HS-27A (cell line): Measurements from ENCODE around the gene DNAH14.
"Not testable (repeated sequence)": the region's sequence is repeated elsewhere in the genome, so short reads cannot be mapped to it uniquely, and the experiment has no call there.

Source experiments
- DNase-seq: peaks from one replicate; pipeline ENCODE4 v3.0.0-alpha.2; 2012; ENCODE audit warnings: low read depth, missing footprints

The DNAH14 gene

GRCh38 chr1:224929335-224930237 is at the start of gene DNAH14:
TSS of gene DNAH14 (plus strand) at chr1:224929675. CDS start at chr1:224952703, 23,028 bp downstream.
- DNase-seq, result peak; percentile 46

DNA sequence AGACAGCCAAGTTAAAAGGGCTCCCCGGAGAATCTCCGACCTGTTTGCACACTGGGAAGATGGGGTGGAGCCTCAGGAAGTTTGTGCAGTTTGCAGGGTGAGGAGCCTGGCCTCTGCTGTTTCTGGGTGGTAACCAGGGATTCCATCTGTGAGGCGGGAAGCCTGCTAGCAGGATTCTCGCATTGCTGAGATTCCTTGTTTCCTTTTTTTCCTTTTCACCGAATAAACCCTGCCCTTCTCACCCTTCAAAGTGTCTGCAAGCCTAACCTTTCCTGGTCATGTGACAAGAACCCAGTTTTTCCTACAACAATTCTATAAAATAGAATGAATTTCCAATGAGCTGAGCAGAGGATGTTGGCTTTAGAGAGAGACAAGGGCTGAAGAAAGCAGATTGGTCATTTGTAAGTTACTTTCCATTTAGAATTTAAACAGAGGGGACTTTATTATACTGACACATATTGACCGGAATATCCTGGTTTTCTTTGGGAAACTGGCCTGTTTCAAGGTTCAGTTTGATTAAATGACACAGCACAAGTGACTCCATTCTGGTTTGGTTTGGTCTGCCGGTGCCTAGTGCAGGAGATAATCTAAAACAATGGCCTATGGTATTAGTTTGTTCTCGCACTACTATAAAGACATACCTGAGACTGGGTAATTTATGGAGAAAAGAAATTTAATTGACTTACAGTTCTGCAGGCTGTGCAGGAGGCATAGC is 48.7 kb upstream of the DNAH14 start:
- DNase-seq, result peak; percentile 14

DNA sequence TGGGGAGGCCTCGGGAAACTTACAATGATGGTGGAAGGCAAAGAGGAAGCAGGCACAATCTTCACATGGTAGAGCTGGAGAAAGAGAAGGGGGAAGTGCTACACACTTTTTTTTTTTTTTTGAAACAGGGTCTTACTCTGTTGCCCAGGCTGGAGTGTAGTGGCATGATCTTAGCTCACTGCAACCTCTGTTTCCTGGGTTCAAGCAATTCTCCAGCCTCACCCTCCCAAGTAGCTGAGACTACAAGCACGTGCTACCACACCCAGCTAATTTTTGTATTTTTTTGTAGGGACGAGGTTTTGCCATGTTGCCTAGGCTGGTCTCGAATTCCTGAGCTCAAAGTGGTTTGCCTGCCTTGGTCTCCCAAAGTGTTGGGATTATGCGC is 48.2 kb upstream of the DNAH14 start:
- not testable (repeated sequence) for DNase-seq

DNA sequence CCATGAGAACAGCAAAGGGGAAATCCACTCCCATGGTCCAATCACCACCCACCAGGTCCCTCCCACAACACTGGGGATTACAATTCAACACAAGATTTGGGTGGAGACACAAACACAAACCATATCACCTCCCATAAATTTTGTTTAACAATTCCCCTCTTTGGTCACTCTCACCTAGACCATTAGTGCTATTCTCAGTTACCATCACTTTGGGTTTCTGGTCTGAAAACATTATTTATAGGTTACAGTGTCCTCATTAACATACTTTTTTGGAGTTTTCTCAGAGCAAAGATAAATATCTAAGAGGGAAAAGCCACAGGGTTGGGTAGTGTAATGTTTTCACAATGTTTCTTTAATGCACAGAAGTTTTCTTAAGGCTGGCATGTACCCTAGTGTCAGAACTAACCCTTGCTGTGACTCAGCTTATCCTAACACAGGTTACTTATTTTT is 47.7 kb upstream of the DNAH14 start:
- DNase-seq, result no peak

DNA sequence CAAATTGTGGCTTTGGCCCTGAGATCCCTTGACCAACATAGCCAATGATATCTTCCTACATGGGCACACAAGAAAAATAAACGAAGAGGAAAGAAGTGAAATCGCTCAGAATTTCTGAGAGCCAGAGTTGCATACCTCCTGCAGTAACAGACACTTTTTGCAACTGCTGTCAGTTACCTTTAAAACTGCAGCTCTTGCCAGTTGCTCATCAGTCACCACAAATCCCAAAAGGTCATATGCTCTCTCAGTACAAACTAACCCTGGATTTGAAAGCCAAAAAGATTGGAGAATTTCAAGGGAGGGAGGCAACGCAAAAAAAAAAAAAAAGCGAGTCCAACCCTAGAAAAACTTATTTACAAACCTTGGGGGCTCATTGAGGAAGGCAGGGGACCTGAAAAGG is 47.2 kb upstream of the DNAH14 start:
- DNase-seq, result no peak

- DNase-seq, result no peak
Measured at GRCh38 chr1:224883091-224883490, 46.4 kb upstream of the DNAH14 start.

DNA sequence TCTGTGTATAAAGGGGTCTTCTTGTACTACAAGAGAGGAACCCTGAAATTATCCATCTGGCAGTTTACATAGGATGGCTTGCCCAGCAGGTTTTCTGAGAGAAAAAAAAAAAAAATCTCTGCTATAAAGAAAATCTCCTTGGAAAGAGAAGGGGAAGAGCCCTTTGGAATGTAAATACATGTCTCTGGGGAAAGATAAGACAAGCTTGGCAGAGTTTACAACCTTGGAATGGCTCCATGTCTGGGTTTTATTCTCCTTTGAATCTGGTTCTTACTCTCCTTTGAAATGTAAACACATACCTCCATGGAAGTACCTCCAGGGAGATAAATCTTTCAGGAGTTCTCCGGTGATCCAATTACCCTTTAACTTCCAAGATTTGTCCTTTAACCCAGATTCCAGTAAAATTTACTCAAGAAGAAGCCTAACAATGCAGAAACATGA is 45.1 kb upstream of the DNAH14 start:
- no peak for DNase-seq

DNA sequence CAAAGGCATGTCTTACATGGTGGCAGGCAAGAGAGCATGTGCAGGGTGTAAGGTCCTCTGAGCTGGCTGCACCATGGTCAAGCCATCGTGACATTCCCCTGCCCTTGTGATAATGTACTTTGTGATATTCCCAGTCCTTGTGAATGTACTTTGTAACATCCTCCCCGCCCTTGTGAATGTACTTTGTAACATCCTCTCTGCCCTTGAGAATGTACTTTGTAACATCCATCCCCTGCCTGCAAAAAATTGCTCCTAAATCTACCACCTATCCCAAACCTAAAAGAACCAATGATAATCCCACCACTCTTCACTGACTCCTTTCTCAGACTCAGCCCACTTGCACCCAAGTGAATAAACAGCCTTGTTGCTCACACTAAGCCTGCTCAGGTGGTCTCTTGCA is 44.1 kb upstream of the DNAH14 start:
- DNase-seq, result not testable (repeated sequence)

DNA sequence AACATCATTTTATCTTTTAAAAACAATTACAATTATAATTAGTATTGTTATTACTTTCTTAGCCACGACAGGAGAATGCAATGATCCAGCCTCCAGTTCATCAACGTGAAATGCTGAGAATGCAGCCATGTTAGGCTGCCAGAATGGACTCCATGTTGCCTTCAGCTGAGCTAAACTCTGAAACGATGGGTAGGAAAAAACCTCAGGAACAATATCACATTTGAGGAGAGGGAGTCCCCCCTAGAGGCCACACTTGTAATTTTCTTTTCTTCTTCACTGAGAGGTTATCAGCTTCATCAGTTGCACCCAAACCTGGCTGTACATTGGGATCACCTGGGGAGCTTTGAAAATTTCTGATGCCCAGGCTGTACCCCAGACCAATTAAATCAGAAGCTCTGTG is 34.6 kb upstream of the DNAH14 start:
- peak; percentile 7 for DNase-seq

GRCh38 chr1:224896130-224896781 is 33.2 kb upstream of the DNAH14 start:
- DNase-seq, result no peak

GRCh38 chr1:224897529-224898327 is 31.7 kb upstream of the DNAH14 start:
- DNase-seq, result no peak

DNA sequence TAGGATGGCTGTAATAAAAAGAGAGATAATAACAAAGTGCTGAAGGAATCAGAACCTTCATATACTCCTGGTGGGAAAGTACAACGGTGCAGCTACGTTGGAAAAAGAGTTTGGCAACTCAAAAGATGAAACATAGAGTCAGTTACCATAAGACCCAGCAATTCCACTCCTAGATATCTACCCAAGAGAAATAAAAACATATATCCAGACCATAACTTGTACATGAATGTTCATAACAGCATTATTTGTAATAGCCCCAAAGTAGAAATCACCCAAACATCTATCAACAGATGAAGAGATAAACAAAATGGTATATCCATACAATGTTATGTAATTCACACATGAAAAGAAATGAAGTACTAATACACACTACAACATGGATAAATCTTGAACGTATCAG is 30.5 kb upstream of the DNAH14 start:
- no peak for DNase-seq

DNA sequence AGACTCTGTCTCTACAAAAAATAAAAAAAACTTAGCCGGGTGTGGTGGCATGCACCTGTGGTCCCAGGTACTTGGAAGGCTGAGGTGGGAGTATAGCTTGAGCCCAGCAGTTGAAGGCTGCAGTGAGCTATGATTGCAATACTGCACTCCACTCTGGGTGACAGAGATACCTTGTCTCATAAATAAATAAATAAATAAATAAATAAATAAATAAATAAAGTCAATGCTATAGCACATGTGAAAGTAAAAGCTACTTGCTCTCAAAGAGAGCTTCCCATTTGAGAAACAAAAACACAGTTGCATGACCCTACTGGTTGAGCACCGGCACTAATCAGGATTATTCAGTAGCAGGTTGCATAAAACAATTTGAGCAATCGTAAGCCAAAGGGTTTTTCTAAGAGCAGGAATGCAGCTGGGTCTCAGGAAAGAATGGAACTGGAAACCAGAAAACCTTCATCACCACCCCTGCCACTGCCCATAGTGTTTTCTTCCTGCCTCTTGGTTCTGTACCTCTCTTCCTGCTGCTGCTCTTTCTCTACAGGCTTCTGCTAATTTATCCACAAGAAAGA is 29.3 kb upstream of the DNAH14 start:
- DNase-seq, result no peak

- DNase-seq, result no peak
Measured at GRCh38 chr1:224901087-224901810, 28.2 kb upstream of the DNAH14 start.

GRCh38 chr1:224903955-224904354 is 25.5 kb upstream of the DNAH14 start:
- DNase-seq, result no peak

- DNase-seq, result no peak
Measured at GRCh38 chr1:224906340-224906739, 23.1 kb upstream of the DNAH14 start.

GRCh38 chr1:224911217-224911616 is 18.3 kb upstream of the DNAH14 start:
- no peak for DNase-seq

DNA sequence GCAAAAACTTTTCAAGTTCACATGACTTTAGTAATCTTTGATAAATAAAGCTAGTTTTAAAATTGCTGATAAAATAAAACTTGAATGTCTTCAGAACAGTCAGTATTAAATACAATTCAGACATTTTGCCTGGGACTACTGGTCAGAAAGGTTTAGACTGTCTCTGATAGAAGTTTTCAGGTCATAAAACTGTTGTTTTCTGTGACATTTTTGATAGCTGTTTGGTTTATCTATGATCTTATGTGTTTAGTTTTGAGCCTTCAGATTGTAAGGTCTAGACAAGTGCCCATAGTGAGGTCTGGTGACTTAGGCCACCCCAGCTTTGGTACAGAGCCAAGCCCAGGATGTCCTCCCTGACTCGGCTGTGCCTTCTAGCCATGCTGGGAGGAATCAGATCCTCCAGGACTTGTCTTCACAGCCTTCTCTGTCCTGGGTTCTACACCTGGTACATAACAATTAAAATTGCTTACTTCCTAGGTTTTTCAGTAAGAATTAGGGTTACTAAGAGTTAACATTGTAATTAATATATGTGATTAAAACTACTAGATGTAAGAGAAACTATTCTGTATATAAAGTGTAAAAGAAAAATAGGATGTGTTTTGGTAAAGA is 15.1 kb upstream of the DNAH14 start:
- no peak for DNase-seq

GRCh38 chr1:224919508-224919907 is 10.0 kb upstream of the DNAH14 start:
- DNase-seq, result no peak

DNA sequence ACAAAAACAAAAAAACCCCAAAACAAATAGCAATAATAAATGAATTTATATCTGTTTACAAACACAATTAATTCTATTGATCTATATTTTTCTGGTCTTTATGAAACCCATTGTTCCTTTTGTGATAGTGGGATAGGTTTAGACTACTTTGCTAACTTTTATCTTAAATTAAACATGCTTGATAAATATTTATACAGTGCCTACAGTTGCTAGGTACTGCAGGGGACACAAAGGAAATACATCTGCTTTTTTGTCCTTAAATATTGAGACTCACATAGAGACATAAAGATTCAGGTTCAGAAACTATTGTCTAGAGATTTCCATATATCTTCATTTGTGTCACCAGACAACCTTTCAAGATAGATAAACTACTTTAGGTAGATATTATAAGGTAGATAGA is 8.5 kb upstream of the DNAH14 start:
- DNase-seq, result no peak
